ENCODE results near the gene ESYT1.
A peak's percentile ranks its signal among the peaks of the same experiment; 100 is the strongest.

Gene ESYT1

GRCh38 chr12:56087220-56087619, 40.8 kb upstream of the ESYT1 start:
- TF ChIP-seq CTCF (IDR thresholded peaks at IDR 0.05; ENCODE audit: control insufficient read depth, extremely low read depth, insufficient read depth): no peak
- peak; percentile 67 for DNase-seq (ENCODE audit: low read depth)
- H3K4me3 ChIP-seq (ENCODE audit: low read depth, low read length): no peak overlapping the region

GRCh38 chr12:56097738-56098137, 30.3 kb upstream of the ESYT1 start:
- TF ChIP-seq CTCF (IDR thresholded peaks at IDR 0.05; ENCODE audit: control insufficient read depth, extremely low read depth, insufficient read depth): no peak
- no peak overlapping the region for H3K4me3 ChIP-seq (ENCODE audit: low read depth, low read length)
- no peak for DNase-seq (ENCODE audit: low read depth)

GRCh38 chr12:56098592-56098991, 29.5 kb upstream of the ESYT1 start:
- TF ChIP-seq CTCF (IDR thresholded peaks at IDR 0.05; ENCODE audit: control insufficient read depth, extremely low read depth, insufficient read depth): no peak

GRCh38 chr12:56099787-56100186, 28.3 kb upstream of the ESYT1 start:
- no peak overlapping the region for H3K4me3 ChIP-seq (ENCODE audit: low read depth, low read length)
- no peak for TF ChIP-seq CTCF (IDR thresholded peaks at IDR 0.05; ENCODE audit: control insufficient read depth, extremely low read depth, insufficient read depth)
- DNase-seq (ENCODE audit: low read depth): no peak

More at GRCh38 chr12:56098592-56098991, 29.5 kb upstream of the ESYT1 start:
- no peak overlapping the region for H3K4me3 ChIP-seq (ENCODE audit: low read depth, low read length)
- DNase-seq (ENCODE audit: low read depth): no peak

GRCh38 chr12:56101045-56101444, 27.0 kb upstream of the ESYT1 start:
- no peak for TF ChIP-seq CTCF (IDR thresholded peaks at IDR 0.05; ENCODE audit: control insufficient read depth, extremely low read depth, insufficient read depth)
- no peak overlapping the region for H3K4me3 ChIP-seq (ENCODE audit: low read depth, low read length)
- no peak for DNase-seq (ENCODE audit: low read depth)

- H3K4me3 ChIP-seq (ENCODE audit: low read depth, low read length): no peak overlapping the region
- no peak for TF ChIP-seq CTCF (IDR thresholded peaks at IDR 0.05; ENCODE audit: control insufficient read depth, extremely low read depth, insufficient read depth)
- no peak for DNase-seq (ENCODE audit: low read depth)
Observed at GRCh38 chr12:56102683-56103065, 25.4 kb upstream of the ESYT1 start.

- DNase-seq (ENCODE audit: low read depth): no peak
- H3K4me3 ChIP-seq (ENCODE audit: low read depth, low read length): peak overlapping the region; percentile 95
- TF ChIP-seq CTCF (IDR thresholded peaks at IDR 0.05; ENCODE audit: control insufficient read depth, extremely low read depth, insufficient read depth): no peak
Observed at GRCh38 chr12:56103066-56103711, 24.9 kb upstream of the ESYT1 start.

Measured in LNCaP clone FGC (cell line).